IMR-90 (cell line): ENCODE data around the gene TMEM163. TPM values are rescaled to one million over a fixed set of nuclear protein-coding genes. Genes with fewer than 3 reads are reported as not detected.

Experiments used
- ATAC-seq: fragments of 200-7000 bp; cut with Tn5 transposase; 2 replicates; pipeline ENCODE4 v1.9.1; 2020; ENCODE audit warnings: low read depth, mild to moderate bottlenecking, moderate library complexity
- BruUV-seq: library from RNA; stranded (reverse); fragments of 400-500 nt; replicated peaks from 2 replicates; lab custom pipeline; 2021; lab: Mats Ljungman, UMichigan
- CTCF ChIA-PET: fragments of 300-600 bp; formaldehyde crosslinking; extraction: SDS; loops from one replicate; lab custom pipeline; 2021; ENCODE audit warnings: antibody characterized with exemption; lab: Yijun Ruan, JAX
- POLR2A ChIA-PET: fragments of 300-600 bp; sonication (Branson Sonifier 250); formaldehyde crosslinking; loops from one replicate; lab custom pipeline; 2022; ENCODE audit warnings: antibody characterized with exemption; ENCODE audit not compliant: unreplicated experiment; lab: Charles Lee
- DNase-seq: peaks from one replicate; pipeline ENCODE4 v3.0.0; 2013
- H2AFZ ChIP-seq: replicated peaks from 2 replicates; pipeline ENCODE3; 2013; ENCODE audit warnings: low read length, mild to moderate bottlenecking; ENCODE audit not compliant: poor library complexity
- H2AK5ac ChIP-seq: 2 replicates; pipeline ENCODE4 v1.6.1; 2013; ENCODE audit warnings: low read depth, low read length, inconsistent platforms
- H2AK9ac ChIP-seq: replicated peaks from 2 replicates; pipeline ENCODE3; 2013; ENCODE audit warnings: mild to moderate bottlenecking, low read depth, low read length, moderate library complexity; ENCODE audit not compliant: poor library complexity
- H2BK120ac ChIP-seq: 2 replicates; pipeline ENCODE4 v1.6.1; 2013; ENCODE audit warnings: low read depth, low read length, inconsistent platforms
- H2BK15ac ChIP-seq: 3 replicates; pipeline ENCODE4 v1.6.1; 2013; ENCODE audit warnings: low read depth, low read length, inconsistent platforms
- H2BK20ac ChIP-seq: 2 replicates; pipeline ENCODE4 v1.6.1; 2013; ENCODE audit warnings: low read depth, mild to moderate bottlenecking, inconsistent platforms, low read length, moderate library complexity
- H2BK5ac ChIP-seq: 2 replicates; pipeline ENCODE4 v1.6.1; 2013; ENCODE audit warnings: mild to moderate bottlenecking, low read depth, low read length, inconsistent platforms; ENCODE audit not compliant: poor library complexity, severe bottlenecking
- H3K14ac ChIP-seq: replicated peaks from 2 replicates; pipeline ENCODE4 v1.6.1; 2013; ENCODE audit warnings: low read depth, low read length, inconsistent platforms
- H3K18ac ChIP-seq: 2 replicates; pipeline ENCODE4 v1.6.1; 2013; ENCODE audit warnings: low read depth, low read length, control low read depth
- H3K23ac ChIP-seq: 2 replicates; pipeline ENCODE4 v1.6.1; 2013; ENCODE audit warnings: low read depth, low read length, inconsistent platforms
- H3K27ac ChIP-seq: 2 replicates; pipeline ENCODE4 v1.5.1; 2013; ENCODE audit warnings: mild to moderate bottlenecking, control low read depth, low read length; ENCODE audit not compliant: insufficient read depth
- H3K27me3 ChIP-seq: 2 replicates; pipeline ENCODE4 v1.6.1; 2013; ENCODE audit warnings: low read length; ENCODE audit not compliant: control insufficient read depth, insufficient read depth
- H3K36me3 ChIP-seq: 2 replicates; pipeline ENCODE4 v1.6.1; 2013; ENCODE audit warnings: low read length, mixed read lengths; ENCODE audit not compliant: control insufficient read depth, insufficient read depth
- H3K4ac ChIP-seq: 2 replicates; pipeline ENCODE4 v1.6.1; 2013; ENCODE audit warnings: low read depth, low read length, inconsistent platforms
- H3K4me1 ChIP-seq: 2 replicates; pipeline ENCODE4 v1.6.1; 2013; ENCODE audit warnings: low read length, mixed read lengths; ENCODE audit not compliant: control insufficient read depth, insufficient read depth
- H3K4me2 ChIP-seq: 2 replicates; pipeline ENCODE4 v1.6.1; 2013; ENCODE audit warnings: low read depth, mild to moderate bottlenecking, control low read depth, low read length, moderate library complexity
- H3K4me3 ChIP-seq: 2 replicates; pipeline ENCODE4 v1.5.1; 2013; ENCODE audit warnings: low read depth, mild to moderate bottlenecking, control low read depth, low read length, moderate library complexity; ENCODE audit not compliant: insufficient read depth
- H3K56ac ChIP-seq: 2 replicates; pipeline ENCODE4 v1.6.1; 2013; ENCODE audit warnings: low read length, inconsistent platforms; ENCODE audit not compliant: insufficient read depth; ENCODE audit errors: extremely low read depth
- H3K79me1 ChIP-seq, 2 experiments: 2 replicates each; pipeline ENCODE4 v1.6.1; 2013; ENCODE audit warnings: low read length in 2 of 2, inconsistent platforms in 1 of 2, low read depth in 1 of 2
- H3K9ac ChIP-seq: 2 replicates; pipeline ENCODE4 v1.6.1; 2013; ENCODE audit warnings: low read depth, low read length, control low read depth
- H3K9me1 ChIP-seq: 2 replicates; pipeline ENCODE4 v1.6.1; 2013; ENCODE audit warnings: low read length, inconsistent platforms; ENCODE audit not compliant: insufficient read depth
- H3K9me3 ChIP-seq: 2 replicates; pipeline ENCODE4 v1.6.1; 2013; ENCODE audit warnings: low read length; ENCODE audit not compliant: control insufficient read depth, insufficient read depth
- H4K20me1 ChIP-seq: 2 replicates; pipeline ENCODE4 v1.6.1; 2013; ENCODE audit warnings: low read length, inconsistent platforms; ENCODE audit not compliant: insufficient read depth
- H4K5ac ChIP-seq: 2 replicates; pipeline ENCODE4 v1.6.1; 2013; ENCODE audit warnings: mild to moderate bottlenecking, low read depth, low read length, control low read depth
- H4K8ac ChIP-seq, 2 experiments: 2 replicates each; pipeline ENCODE4 v1.6.1; 2013; ENCODE audit warnings: low read depth in 2 of 2, low read length in 2 of 2, control low read depth in 1 of 2, inconsistent platforms in 1 of 2
- H4K91ac ChIP-seq: 2 replicates; pipeline ENCODE4 v1.6.1; 2013; ENCODE audit warnings: low read depth, low read length, inconsistent platforms; ENCODE audit not compliant: insufficient read depth
- CEBPB ChIP-seq: IDR thresholded peaks from 2 replicates; pipeline ENCODE4 v1.6.1; 2012; ENCODE audit warnings: low read depth, low read length, improper control_type of control experiment
- MAZ ChIP-seq: IDR thresholded peaks from 2 replicates; pipeline ENCODE4 v1.6.1; 2012; ENCODE audit warnings: low read depth, mild to moderate bottlenecking, low read length, improper control_type of control experiment, moderate library complexity, borderline replicate concordance
- NFE2L2 ChIP-seq: fragments of 150-350 bp; IDR thresholded peaks from 2 replicates; pipeline ENCODE4 v1.6.1; 2016; ENCODE audit warnings: low read depth, mild to moderate bottlenecking, low read length
- dilution Hi-C: fragments of 300-500 bp; cut with HindIII; formaldehyde crosslinking; loops from one replicate; pipeline ENCODE4 v1.14.3; 2018; ENCODE audit warnings: low sequenced_read_pairs; ENCODE audit not compliant: unreplicated experiment
- in situ Hi-C: fragments of 300-500 bp; cut with MboI; formaldehyde crosslinking; loops from 3 replicates; pipeline ENCODE4 v1.14.3; 2019; ENCODE audit warnings: low sequenced_read_pairs, inconsistent platforms, mixed read lengths
- intact Hi-C: fragments of 100-400 bp; cut with micrococcal nuclease; formaldehyde crosslinking; loops from 2 replicates; pipeline ENCODE4 v1.10.0; 2022
- polyA plus RNA-seq, 3 experiments: library from polyadenylated mRNA; depleted of rRNA; stranded (reverse); fragments of >200 nt; gene quantifications; 2 replicates each; pipeline ENCODE4 v1.2.3, GENCODE V29; 2012; ENCODE audit warnings: low replicate concordance in 1 of 3
- total RNA-seq: library from RNA; depleted of rRNA; stranded (reverse); fragments of >200 nt; gene quantifications from 2 replicates; pipeline ENCODE4 v1.2.3, GENCODE V29; 2012

TMEM163 gene
- total and polyA plus RNA-seq, 2 of the 4 experiments (the other 2 are of a cell fraction): not detected

- TF ChIP-seq MAZ (no peak), NFE2L2 (no peak), CEBPB (no peak)
- H2BK5ac ChIP-seq: no peak overlapping the region
- no peaks in the 10 kb centered on the region for H3K79me1 ChIP-seq
- BruUV-seq: no TSS peak
- peaks cover 5% of the 10 kb centered on the region for H3K27me3 ChIP-seq
- ATAC-seq (no peak), DNase-seq (no peak)
- H3K18ac ChIP-seq: no peak overlapping the region
- H3K14ac ChIP-seq: no peak overlapping the region
- H2AK5ac ChIP-seq: no peak overlapping the region
- in situ Hi-C loops: no loop called here
- no peak overlapping the region for H3K4me3 ChIP-seq
- no peak overlapping the region for H2BK15ac ChIP-seq
- H2BK120ac ChIP-seq: no peak overlapping the region
- no peak overlapping the region for H3K4ac ChIP-seq
- H2AK9ac ChIP-seq: no peak overlapping the region
- H2AFZ ChIP-seq: no peak overlapping the region
- H3K9me3 ChIP-seq: no peaks in the 10 kb centered on the region
- H3K4me1 ChIP-seq: no peaks in the 10 kb centered on the region
- H3K36me3 ChIP-seq: no peaks in the 10 kb centered on the region
- H3K27ac ChIP-seq: no peak overlapping the region
- no peak overlapping the region for H3K23ac ChIP-seq
- no peaks in the 10 kb centered on the region for H4K20me1 ChIP-seq
- H4K5ac ChIP-seq: no peak overlapping the region
- no peaks in the 10 kb centered on the region for H3K9me1 ChIP-seq
- ChIA-PET CTCF (no interaction called here), POLR2A (no interaction called here)
- dilution Hi-C loops: no loop called here
- H2BK20ac ChIP-seq: no peak overlapping the region
- H4K8ac ChIP-seq: no peak overlapping the region
- no peak overlapping the region for H3K4me2 ChIP-seq
- H3K9ac ChIP-seq: no peak overlapping the region
- H4K91ac ChIP-seq: no peak overlapping the region
- intact Hi-C loops: no loop called here
- no peak overlapping the region for H3K56ac ChIP-seq
Measured at GRCh38 chr2:134726645-134727044, 7.8 kb upstream of the TMEM163 start.
